Mesenchymal stem cell (in vitro differentiated cells and primary cell): ENCODE data around the gene GUCY1A1.

Experiments used
- DNase-seq: peaks from one replicate; pipeline ENCODE4 v3.0.0-alpha.2; 2013
- H2AFZ ChIP-seq: one replicate; pipeline ENCODE4 v1.6.1; 2013; ENCODE audit warnings: low read depth, mild to moderate bottlenecking, control low read depth, inconsistent platforms, low read length, moderate library complexity
- H2AK5ac ChIP-seq: 2 replicates; pipeline ENCODE4 v1.6.1; 2013; ENCODE audit warnings: low read length, moderate library complexity, mild to moderate bottlenecking, inconsistent platforms; ENCODE audit not compliant: severe bottlenecking
- H2BK120ac ChIP-seq: one replicate; pipeline ENCODE4 v1.6.1; 2013; ENCODE audit warnings: low read depth, mild to moderate bottlenecking, inconsistent platforms, low read length, moderate library complexity
- H2BK12ac ChIP-seq, 2 experiments: one replicate each; pipeline ENCODE4 v1.6.1; 2013; ENCODE audit warnings: inconsistent platforms in 2 of 2, low read length in 2 of 2, mild to moderate bottlenecking in 2 of 2, moderate library complexity in 2 of 2, control low read depth in 1 of 2
- H2BK15ac ChIP-seq: one replicate; pipeline ENCODE4 v1.6.1; 2013; ENCODE audit warnings: mild to moderate bottlenecking, low read depth, inconsistent platforms; ENCODE audit not compliant: poor library complexity, severe bottlenecking
- H2BK5ac ChIP-seq: 2 replicates; pipeline ENCODE4 v1.6.1; 2013; ENCODE audit warnings: low read depth, mild to moderate bottlenecking, low read length, control low read depth, inconsistent platforms; ENCODE audit not compliant: poor library complexity, severe bottlenecking
- H3K14ac ChIP-seq, 2 experiments: one replicate each; pipeline ENCODE4 v1.6.1; 2013; ENCODE audit warnings: inconsistent platforms in 2 of 2, low read length in 2 of 2, control low read depth in 1 of 2, mild to moderate bottlenecking in 1 of 2, moderate library complexity in 1 of 2
- H3K18ac ChIP-seq, 2 experiments: one replicate each; pipeline ENCODE4 v1.6.1; 2013; ENCODE audit warnings: inconsistent platforms in 2 of 2, low read length in 2 of 2, control low read depth in 1 of 2, low read depth in 1 of 2, mild to moderate bottlenecking in 1 of 2
- H3K23ac ChIP-seq, 2 experiments: one replicate each; pipeline ENCODE4 v1.6.1; 2013; ENCODE audit warnings: inconsistent platforms in 2 of 2, low read length in 2 of 2, mild to moderate bottlenecking in 2 of 2, moderate library complexity in 2 of 2, control low read depth in 1 of 2
- H3K27ac ChIP-seq: 2 replicates; pipeline ENCODE4 v1.5.1; 2013; ENCODE audit warnings: mild to moderate bottlenecking, moderate library complexity, low read length, control low read depth, inconsistent platforms; ENCODE audit not compliant: poor library complexity, severe bottlenecking
- H3K27me3 ChIP-seq, 2 experiments: 2 replicates each; pipeline versions ENCODE4 v1.6.1 to v1.7.0; 2013; ENCODE audit warnings: low read length in 2 of 2, mild to moderate bottlenecking in 2 of 2, moderate library complexity in 2 of 2, control low read depth in 1 of 2, inconsistent platforms in 1 of 2; ENCODE audit not compliant: control insufficient read depth in 1 of 2, insufficient read depth in 1 of 2
- H3K36me3 ChIP-seq, 2 experiments: 2 replicates each; pipeline versions ENCODE4 v1.6.1 to v1.7.0; 2013; ENCODE audit warnings: low read length in 2 of 2, control low read depth in 1 of 2, inconsistent platforms in 1 of 2, low read depth in 1 of 2, mild to moderate bottlenecking in 1 of 2; ENCODE audit not compliant: insufficient read depth in 2 of 2, control insufficient read depth in 1 of 2
- H3K4ac ChIP-seq, 2 experiments: one replicate each; pipeline ENCODE4 v1.6.1; 2013; ENCODE audit warnings: inconsistent platforms in 2 of 2, low read length in 2 of 2, mild to moderate bottlenecking in 2 of 2, moderate library complexity in 2 of 2, control low read depth in 1 of 2, low read depth in 1 of 2
- H3K4me1 ChIP-seq: 2 replicates; pipeline ENCODE4 v1.6.1; 2013; ENCODE audit warnings: low read depth, low read length, control low read depth; ENCODE audit not compliant: control insufficient read depth, insufficient read depth
- H3K4me2 ChIP-seq: 2 replicates; pipeline ENCODE4 v1.6.1; 2013; ENCODE audit warnings: low read length, mild to moderate bottlenecking, inconsistent platforms; ENCODE audit not compliant: poor library complexity, severe bottlenecking
- H3K4me3 ChIP-seq, 2 experiments: 2 replicates each; pipeline versions ENCODE4 v1.5.1 to v1.7.0; 2013; ENCODE audit warnings: low read length in 2 of 2, mild to moderate bottlenecking in 2 of 2, control low read depth in 1 of 2, low read depth in 1 of 2; ENCODE audit not compliant: insufficient read depth in 1 of 2
- H3K79me1 ChIP-seq: replicated peaks from 2 replicates; pipeline ENCODE4 v1.6.1; 2013; ENCODE audit warnings: mild to moderate bottlenecking, control low read depth, low read length, inconsistent platforms; ENCODE audit not compliant: poor library complexity, severe bottlenecking
- H3K9ac ChIP-seq: 2 replicates; pipeline ENCODE4 v1.7.0; 2013; ENCODE audit warnings: mild to moderate bottlenecking, low read length, moderate library complexity
- H3K9me3 ChIP-seq: 2 replicates; pipeline ENCODE4 v1.7.0; 2013; ENCODE audit warnings: mild to moderate bottlenecking, low read length; ENCODE audit not compliant: control insufficient read depth
- H4K8ac ChIP-seq: one replicate; pipeline ENCODE4 v1.6.1; 2013; ENCODE audit warnings: inconsistent platforms, mild to moderate bottlenecking, low read length, moderate library complexity
- H4K91ac ChIP-seq: one replicate; pipeline ENCODE4 v1.6.1; 2013; ENCODE audit warnings: mild to moderate bottlenecking, low read length, inconsistent platforms
- WGBS: methylation state at CpG from one replicate; pipeline ENCODE4 v1.1.7; 2013; ENCODE audit warnings: mixed read lengths; 5-methylcytosine and 5-hydroxymethylcytosine counted together

GUCY1A1 gene

DNA sequence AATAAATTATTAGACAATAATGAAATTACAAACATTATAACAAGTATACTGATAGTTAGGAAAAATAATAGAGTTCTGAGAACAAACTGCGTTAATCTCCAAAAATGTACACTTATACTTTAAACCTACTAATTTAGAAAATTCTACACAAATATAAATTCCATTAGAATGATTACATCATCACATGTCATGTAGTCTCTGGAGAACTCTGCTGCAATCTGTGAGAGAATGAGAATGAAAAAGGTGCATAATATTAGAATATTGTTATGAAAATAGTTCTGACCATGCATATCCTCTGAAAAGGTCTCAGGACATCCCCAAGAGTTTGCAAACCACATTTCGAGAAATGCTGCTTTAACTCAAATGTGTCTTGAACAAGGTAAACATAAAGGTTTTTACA, 11.4 kb downstream of the GUCY1A1 start:
- Histone ChIP-seq H4K8ac (no peak overlapping the region), H3K9ac (no peak overlapping the region), H4K91ac (no peak overlapping the region), H3K4me2 (no peak overlapping the region), H3K4me3 (no peak overlapping the region), H2AFZ (no peak overlapping the region), H2AK5ac (no peak overlapping the region), H3K27ac (no peak overlapping the region), H2BK5ac (no peak overlapping the region), H3K18ac (no peak overlapping the region), H3K79me1 (no peaks in the 10 kb centered on the region), H2BK120ac (no peak overlapping the region), H3K14ac (no peak overlapping the region), H3K27me3 (no peaks in the 10 kb centered on the region), H2BK12ac (no peak overlapping the region), H3K36me3 (no peaks in the 10 kb centered on the region), H3K4ac (no peak overlapping the region), H3K9me3 (no peaks in the 10 kb centered on the region), H3K23ac (no peak overlapping the region), H2BK15ac (no peak overlapping the region), H3K4me1 (peaks cover 3% of the 10 kb centered on the region)
- no CpG with 5 or more reads among the region's 2 CpGs for WGBS
- no peak for DNase-seq

DNA sequence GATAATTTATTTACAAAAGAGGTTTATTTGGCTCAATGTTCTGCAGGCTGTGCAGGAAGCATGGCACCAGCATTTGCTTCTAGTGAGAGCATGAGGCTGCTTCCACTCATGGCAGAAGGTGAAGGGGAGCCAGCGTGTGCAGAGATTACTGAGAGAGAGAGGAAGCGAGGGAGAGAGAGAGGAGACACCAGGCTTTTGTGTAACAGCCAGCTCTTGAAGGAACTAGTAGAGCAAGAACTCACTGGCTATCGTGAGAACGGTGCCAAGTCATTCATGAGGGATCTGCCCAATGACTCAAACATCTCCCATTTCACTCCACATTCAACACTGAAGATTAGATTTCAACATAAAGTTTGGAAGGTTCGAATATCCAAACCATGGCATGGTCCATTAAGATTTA, 12.7 kb downstream of the GUCY1A1 start:
- no peaks in the 10 kb centered on the region for H3K36me3 ChIP-seq
- H3K23ac ChIP-seq: no peak overlapping the region
- no peak for DNase-seq
- H3K79me1 ChIP-seq: no peaks in the 10 kb centered on the region
- H3K9ac ChIP-seq: no peak overlapping the region
- no peak overlapping the region for H2AFZ ChIP-seq
- H3K4ac ChIP-seq: no peak overlapping the region
- H4K8ac ChIP-seq: no peak overlapping the region
- 78% methylated on average over 3 of the region's 5 CpGs for WGBS
- H3K27ac ChIP-seq: no peak overlapping the region
- no peak overlapping the region for H2AK5ac ChIP-seq
- H2BK15ac ChIP-seq: no peak overlapping the region
- no peaks in the 10 kb centered on the region for H3K9me3 ChIP-seq
- H3K4me3 ChIP-seq: no peak overlapping the region
- H3K4me1 ChIP-seq: peaks cover 3% of the 10 kb centered on the region
- no peak overlapping the region for H3K18ac ChIP-seq
- no peak overlapping the region for H4K91ac ChIP-seq
- no peaks in the 10 kb centered on the region for H3K27me3 ChIP-seq
- no peak overlapping the region for H2BK12ac ChIP-seq
- H3K14ac ChIP-seq: no peak overlapping the region
- H2BK5ac ChIP-seq: no peak overlapping the region
- no peak overlapping the region for H2BK120ac ChIP-seq
- H3K4me2 ChIP-seq: no peak overlapping the region

DNA sequence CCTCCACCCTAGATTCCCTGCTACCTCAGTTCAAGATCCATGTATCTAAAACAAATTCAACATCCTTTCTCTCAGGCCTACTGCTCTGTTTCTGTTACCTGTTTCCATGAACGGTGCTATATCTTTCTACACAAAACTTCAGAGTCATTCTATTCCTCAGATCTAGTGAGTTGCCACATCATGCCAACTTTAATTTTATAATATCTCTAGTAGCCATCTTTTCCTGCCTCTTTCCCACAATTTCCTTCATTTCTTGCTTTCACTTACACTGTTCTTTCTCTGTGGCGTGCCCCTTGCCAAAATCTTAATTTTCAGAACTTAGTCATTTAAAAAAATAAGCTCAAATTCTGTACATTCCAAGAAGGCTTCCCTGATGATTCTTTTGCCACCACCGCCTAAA, 15.2 kb downstream of the GUCY1A1 start:
- no peak overlapping the region for H3K23ac ChIP-seq
- H2BK12ac ChIP-seq: no peak overlapping the region
- 68% methylated on average over 3 of the region's 3 CpGs for WGBS
- H2AFZ ChIP-seq: no peak overlapping the region
- H4K91ac ChIP-seq: no peak overlapping the region
- no peaks in the 10 kb centered on the region for H3K27me3 ChIP-seq
- no peak overlapping the region for H3K14ac ChIP-seq
- no peak overlapping the region for H3K4ac ChIP-seq
- no peak overlapping the region for H3K27ac ChIP-seq
- no peaks in the 10 kb centered on the region for H3K9me3 ChIP-seq
- no peak overlapping the region for H2AK5ac ChIP-seq
- H2BK120ac ChIP-seq: no peak overlapping the region
- peaks cover 2% of the 10 kb centered on the region for H3K79me1 ChIP-seq
- no peak overlapping the region for H3K4me3 ChIP-seq
- no peak overlapping the region for H2BK5ac ChIP-seq
- no peak overlapping the region for H3K18ac ChIP-seq
- H2BK15ac ChIP-seq: no peak overlapping the region
- no peaks in the 10 kb centered on the region for H3K36me3 ChIP-seq
- H3K9ac ChIP-seq: no peak overlapping the region
- H3K4me2 ChIP-seq: no peak overlapping the region
- no peak for DNase-seq
- H4K8ac ChIP-seq: no peak overlapping the region
- peaks cover 3% of the 10 kb centered on the region for H3K4me1 ChIP-seq

DNA sequence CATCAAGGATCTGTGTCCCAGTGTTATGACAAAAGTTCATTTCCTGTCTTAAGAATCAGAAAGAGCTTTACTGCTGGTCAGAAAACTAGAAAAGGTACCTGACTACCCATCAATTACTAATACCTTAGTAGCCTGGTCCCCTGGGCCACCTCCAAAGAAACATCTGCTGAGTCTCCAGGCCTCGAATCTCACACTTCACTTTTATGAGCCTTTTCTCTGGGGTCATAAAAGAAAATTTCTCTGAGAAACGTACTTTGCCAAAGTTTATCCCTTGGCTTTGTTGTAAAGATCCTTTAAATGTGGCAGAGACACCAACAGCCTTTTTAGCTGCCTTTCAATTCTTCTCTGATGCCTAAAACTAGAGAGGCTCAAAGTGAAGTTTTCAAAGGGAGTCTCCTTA, 17.8 kb downstream of the GUCY1A1 start:
- no peak overlapping the region for H3K14ac ChIP-seq
- no peak overlapping the region for H3K9ac ChIP-seq
- H4K8ac ChIP-seq: no peak overlapping the region
- H3K79me1 ChIP-seq: peaks cover 4% of the 10 kb centered on the region
- 21% methylated on average over 2 of the region's 2 CpGs for WGBS
- no peak for DNase-seq
- H3K18ac ChIP-seq: no peak overlapping the region
- H2BK5ac ChIP-seq: no peak overlapping the region
- H3K23ac ChIP-seq: no peak overlapping the region
- H3K4me3 ChIP-seq: no peak overlapping the region
- H3K9me3 ChIP-seq: no peaks in the 10 kb centered on the region
- no peak overlapping the region for H2BK12ac ChIP-seq
- H2AK5ac ChIP-seq: no peak overlapping the region
- no peaks in the 10 kb centered on the region for H3K36me3 ChIP-seq
- no peak overlapping the region for H4K91ac ChIP-seq
- H3K4me2 ChIP-seq: no peak overlapping the region
- H2AFZ ChIP-seq: no peak overlapping the region
- H2BK15ac ChIP-seq: no peak overlapping the region
- H3K27me3 ChIP-seq: no peaks in the 10 kb centered on the region
- no peak overlapping the region for H3K27ac ChIP-seq
- H2BK120ac ChIP-seq: no peak overlapping the region
- H3K4ac ChIP-seq: no peak overlapping the region
- H3K4me1 ChIP-seq: peaks cover 3% of the 10 kb centered on the region
